ENCODE data around the gene OARD1. TPM values are rescaled to one million over a fixed set of nuclear protein-coding genes. Genes with fewer than 3 reads are reported as not detected.

OARD1 gene
- total and polyA plus RNA-seq, 10 of the 15 experiments (the other 5 are each of a cell fraction or from before 2014, with no cell fraction given), result 19.0 to 63.5 (median 43.6) TPM

DNA sequence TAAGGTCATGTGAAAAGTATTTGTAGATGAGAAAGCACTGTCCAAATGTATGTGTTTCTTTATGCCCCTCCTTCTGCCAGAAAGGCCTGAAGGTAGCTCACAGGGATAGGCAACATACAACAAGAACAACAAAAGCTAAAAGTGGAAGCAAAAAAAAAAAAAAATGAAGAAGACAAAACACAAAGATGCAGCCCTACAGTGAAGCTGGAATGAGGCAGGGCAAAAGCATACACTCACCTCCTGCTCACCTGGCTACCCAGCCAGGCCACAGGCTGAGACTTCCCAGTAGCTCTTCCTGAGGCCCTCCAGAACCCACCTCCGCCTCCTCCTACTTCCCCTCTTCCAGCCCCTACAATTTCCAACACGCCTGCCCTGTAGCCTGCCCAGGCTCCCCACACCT is 35.6 kb downstream of the OARD1 start:
- WGBS (ENCODE audit: insufficient coverage, insufficient replicate concordance, low lambda C conversion rate, missing lambda C conversion rate), result 42% methylated on average over 2 of the region's 2 CpGs
- in situ Hi-C loops (cut with MboI), result no loop called here
- no peak for ATAC-seq

More for the DNA sequence above, 35.6 kb downstream of the OARD1 start:
- H4K20me1 ChIP-seq (ENCODE audit: control insufficient read depth, insufficient read depth), result no peaks in the 10 kb centered on the region
- intact Hi-C loops (cut with micrococcal nuclease; ENCODE audit: unreplicated experiment), result no loop called here
- CTCF ChIA-PET, result interaction anchor here (0.9 to 7.7 kb wide), 8 partner anchors 9 to 37 kb away, joined by 3 to 62 read pairs (median 4); partner anchors contain the start of genes APOBEC2, NFYA and OARD1
- RAD21 ChIA-PET (ENCODE audit: unreplicated experiment), result no interaction called here
- no peak overlapping the region for H2AFZ ChIP-seq (ENCODE audit: control insufficient read depth, low read depth, low read length)
- DNase-seq (ENCODE audit: low read depth, low spot score) (no peak), FAIRE-seq (no peak)
- no peaks in the 10 kb centered on the region for H3K4me1 ChIP-seq (ENCODE audit: control insufficient read depth, insufficient read depth, low read length)
- no TSS peak for BruUV-seq (replicated peaks)
- H3K9ac ChIP-seq (ENCODE audit: control insufficient read depth, insufficient read depth, low read length), result no peak overlapping the region
- H3K27me3 ChIP-seq (replicated peaks in 1 of 2; ENCODE audit: control insufficient read depth in 2 of 2, insufficient read depth in 2 of 2, low read length in 1 of 2), result no peaks in the 10 kb centered on the region
- no peaks in the 10 kb centered on the region for H3K79me2 ChIP-seq (ENCODE audit: control insufficient read depth, insufficient read depth, low read length)
- TF ChIP-seq SIX5 (IDR thresholded peaks at IDR 0.05; ENCODE audit: low read depth, low read length, severe bottlenecking), result no peak
- TF ChIP-seq NR2C1 (IDR thresholded peaks at IDR 0.05), result no peak
- no peak for TF ChIP-seq NFXL1 (IDR thresholded peaks at IDR 0.05; ENCODE audit: borderline replicate concordance)
- TF ChIP-seq NR2C2 (IDR thresholded peaks at IDR 0.05; ENCODE audit: borderline replicate concordance, control insufficient read depth, insufficient read length, low read depth), result no peak
- no peak for TF ChIP-seq NRF1 (conservative IDR thresholded peaks at IDR 0.05; ENCODE audit: low read depth, low read length)
- TF ChIP-seq POU2F2 (IDR thresholded peaks at IDR 0.05; ENCODE audit: borderline replicate concordance, low read depth, low read length), result no peak
- no peak for TF ChIP-seq YY1 (IDR thresholded peaks at IDR 0.05; ENCODE audit: low read depth, low read length)
- TF ChIP-seq IRF4 (IDR thresholded peaks at IDR 0.05; ENCODE audit: low read depth, low read length), result no peak
- TF ChIP-seq, protein P1, sequence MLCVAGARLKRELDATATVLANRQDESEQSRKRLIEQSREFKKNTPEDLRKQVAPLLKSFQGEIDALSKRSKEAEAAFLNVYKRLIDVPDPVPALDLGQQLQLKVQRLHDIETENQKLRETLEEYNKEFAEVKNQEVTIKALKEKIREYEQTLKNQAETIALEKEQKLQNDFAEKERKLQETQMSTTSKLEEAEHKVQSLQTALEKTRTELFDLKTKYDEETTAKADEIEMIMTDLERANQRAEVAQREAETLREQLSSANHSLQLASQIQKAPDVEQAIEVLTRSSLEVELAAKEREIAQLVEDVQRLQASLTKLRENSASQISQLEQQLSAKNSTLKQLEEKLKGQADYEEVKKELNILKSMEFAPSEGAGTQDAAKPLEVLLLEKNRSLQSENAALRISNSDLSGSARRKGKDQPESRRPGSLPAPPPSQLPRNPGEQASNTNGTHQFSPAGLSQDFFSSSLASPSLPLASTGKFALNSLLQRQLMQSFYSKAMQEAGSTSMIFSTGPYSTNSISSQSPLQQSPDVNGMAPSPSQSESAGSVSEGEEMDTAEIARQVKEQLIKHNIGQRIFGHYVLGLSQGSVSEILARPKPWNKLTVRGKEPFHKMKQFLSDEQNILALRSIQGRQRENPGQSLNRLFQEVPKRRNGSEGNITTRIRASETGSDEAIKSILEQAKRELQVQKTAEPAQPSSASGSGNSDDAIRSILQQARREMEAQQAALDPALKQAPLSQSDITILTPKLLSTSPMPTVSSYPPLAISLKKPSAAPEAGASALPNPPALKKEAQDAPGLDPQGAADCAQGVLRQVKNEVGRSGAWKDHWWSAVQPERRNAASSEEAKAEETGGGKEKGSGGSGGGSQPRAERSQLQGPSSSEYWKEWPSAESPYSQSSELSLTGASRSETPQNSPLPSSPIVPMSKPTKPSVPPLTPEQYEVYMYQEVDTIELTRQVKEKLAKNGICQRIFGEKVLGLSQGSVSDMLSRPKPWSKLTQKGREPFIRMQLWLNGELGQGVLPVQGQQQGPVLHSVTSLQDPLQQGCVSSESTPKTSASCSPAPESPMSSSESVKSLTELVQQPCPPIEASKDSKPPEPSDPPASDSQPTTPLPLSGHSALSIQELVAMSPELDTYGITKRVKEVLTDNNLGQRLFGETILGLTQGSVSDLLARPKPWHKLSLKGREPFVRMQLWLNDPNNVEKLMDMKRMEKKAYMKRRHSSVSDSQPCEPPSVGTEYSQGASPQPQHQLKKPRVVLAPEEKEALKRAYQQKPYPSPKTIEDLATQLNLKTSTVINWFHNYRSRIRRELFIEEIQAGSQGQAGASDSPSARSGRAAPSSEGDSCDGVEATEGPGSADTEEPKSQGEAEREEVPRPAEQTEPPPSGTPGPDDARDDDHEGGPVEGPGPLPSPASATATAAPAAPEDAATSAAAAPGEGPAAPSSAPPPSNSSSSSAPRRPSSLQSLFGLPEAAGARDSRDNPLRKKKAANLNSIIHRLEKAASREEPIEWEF (IDR thresholded peaks at IDR 0.05; ENCODE audit: insufficient replicate concordance, low read depth, low read length), result no peak
- no peaks in the 10 kb centered on the region for H3K36me3 ChIP-seq (ENCODE audit: control insufficient read depth in 2 of 2, insufficient read depth in 2 of 2, low read length in 1 of 2)
- H3K4me2 ChIP-seq (ENCODE audit: control insufficient read depth, insufficient read depth), result no peak overlapping the region
- POLR2A ChIA-PET, result interaction anchor here (0.6 kb wide), 1 partner anchor 489 kb away, joined by 3 read pairs; no protein-coding TSS in a partner anchor
- H3K9me3 ChIP-seq (replicated peaks; ENCODE audit: control insufficient read depth, insufficient read depth, low read length), result no peaks in the 10 kb centered on the region
- SMC1A ChIA-PET (ENCODE audit: uncharacterized antibody, unreplicated experiment), result interaction anchor here (0.9 to 1.8 kb wide), 4 partner anchors 8 to 730 kb away, joined by 3 to 5 read pairs (median 4); no protein-coding TSS in a partner anchor
- no peak overlapping the region for H3K4me3 ChIP-seq
- no peak overlapping the region for H3K27ac ChIP-seq (ENCODE audit: control insufficient read depth, insufficient read depth)

All from GM12878 (cell line).